GM12874 (cell line): ENCODE data around the gene USP31.

Source experiments
- TF ChIP-seq, protein P1 (sequence below): IDR thresholded peaks from 2 replicates; pipeline ENCODE4 v1.5.1; 2011; ENCODE audit warnings: low read depth, mild to moderate bottlenecking, control low read depth, low read length, moderate library complexity; ENCODE audit not compliant: insufficient read depth

Gene USP31

DNA sequence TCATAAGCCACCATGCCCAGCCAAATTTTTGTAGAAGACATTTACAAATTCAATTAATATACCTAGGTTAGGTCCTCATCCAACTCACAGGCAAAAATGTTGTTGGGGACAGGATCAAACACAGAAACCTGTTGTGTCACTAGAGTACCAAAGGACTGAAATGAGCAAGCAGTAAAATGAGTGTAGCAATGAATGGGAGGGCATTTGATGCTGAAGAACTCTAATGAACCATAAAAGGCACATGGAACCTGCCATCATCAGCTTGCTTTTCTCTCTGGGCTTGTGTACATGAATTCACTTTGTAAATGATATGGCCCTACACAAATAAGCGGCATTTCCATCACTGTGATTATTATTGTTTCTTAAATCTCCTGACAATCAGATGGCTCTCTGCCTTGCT is 17.8 kb downstream of the USP31 start:
- TF ChIP-seq, protein P1, sequence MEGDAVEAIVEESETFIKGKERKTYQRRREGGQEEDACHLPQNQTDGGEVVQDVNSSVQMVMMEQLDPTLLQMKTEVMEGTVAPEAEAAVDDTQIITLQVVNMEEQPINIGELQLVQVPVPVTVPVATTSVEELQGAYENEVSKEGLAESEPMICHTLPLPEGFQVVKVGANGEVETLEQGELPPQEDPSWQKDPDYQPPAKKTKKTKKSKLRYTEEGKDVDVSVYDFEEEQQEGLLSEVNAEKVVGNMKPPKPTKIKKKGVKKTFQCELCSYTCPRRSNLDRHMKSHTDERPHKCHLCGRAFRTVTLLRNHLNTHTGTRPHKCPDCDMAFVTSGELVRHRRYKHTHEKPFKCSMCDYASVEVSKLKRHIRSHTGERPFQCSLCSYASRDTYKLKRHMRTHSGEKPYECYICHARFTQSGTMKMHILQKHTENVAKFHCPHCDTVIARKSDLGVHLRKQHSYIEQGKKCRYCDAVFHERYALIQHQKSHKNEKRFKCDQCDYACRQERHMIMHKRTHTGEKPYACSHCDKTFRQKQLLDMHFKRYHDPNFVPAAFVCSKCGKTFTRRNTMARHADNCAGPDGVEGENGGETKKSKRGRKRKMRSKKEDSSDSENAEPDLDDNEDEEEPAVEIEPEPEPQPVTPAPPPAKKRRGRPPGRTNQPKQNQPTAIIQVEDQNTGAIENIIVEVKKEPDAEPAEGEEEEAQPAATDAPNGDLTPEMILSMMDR: no peak

DNA sequence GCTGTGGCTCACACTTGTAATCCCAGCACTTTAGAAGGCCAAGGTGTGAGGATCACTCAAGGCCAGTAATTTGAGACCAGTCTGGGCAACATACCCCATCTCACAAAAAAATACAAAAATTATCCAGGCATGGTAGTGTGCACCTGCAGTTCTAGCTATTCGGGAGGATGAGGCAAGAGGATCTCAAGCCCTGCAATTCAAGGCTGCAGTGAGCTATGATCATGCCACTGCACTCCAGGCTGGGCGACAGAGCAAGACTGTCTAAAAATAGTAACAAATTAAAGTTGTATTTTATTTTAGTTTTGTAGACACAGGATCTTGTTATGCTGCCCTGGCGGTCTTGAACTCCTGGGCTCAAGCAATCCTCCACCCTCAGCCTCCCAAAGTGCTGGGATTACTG is 18.2 kb downstream of the USP31 start:
- TF ChIP-seq, protein P1: no peak

GRCh38 chr16:23129686-23130085 is 19.6 kb downstream of the USP31 start:
- TF ChIP-seq, protein P1: no peak

DNA sequence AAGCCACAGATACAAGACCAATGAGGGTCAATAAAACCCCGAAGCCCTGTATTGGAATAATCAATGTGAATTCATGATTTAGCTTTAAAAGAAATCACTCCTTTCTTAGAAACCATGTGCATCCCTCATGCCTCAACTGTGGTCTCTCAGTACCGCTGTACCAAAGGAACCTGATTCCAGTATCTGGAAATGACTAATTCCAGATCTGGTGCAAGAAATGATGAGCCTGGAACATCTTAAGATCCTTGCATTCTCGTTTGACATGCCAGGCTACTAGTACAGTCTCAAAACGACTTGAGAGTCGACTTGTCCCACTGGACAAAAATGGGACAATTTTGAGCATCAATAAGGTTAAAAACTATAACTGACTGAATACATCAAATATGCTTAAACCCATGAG is 21.2 kb downstream of the USP31 start:
- TF ChIP-seq, protein P1: no peak

DNA sequence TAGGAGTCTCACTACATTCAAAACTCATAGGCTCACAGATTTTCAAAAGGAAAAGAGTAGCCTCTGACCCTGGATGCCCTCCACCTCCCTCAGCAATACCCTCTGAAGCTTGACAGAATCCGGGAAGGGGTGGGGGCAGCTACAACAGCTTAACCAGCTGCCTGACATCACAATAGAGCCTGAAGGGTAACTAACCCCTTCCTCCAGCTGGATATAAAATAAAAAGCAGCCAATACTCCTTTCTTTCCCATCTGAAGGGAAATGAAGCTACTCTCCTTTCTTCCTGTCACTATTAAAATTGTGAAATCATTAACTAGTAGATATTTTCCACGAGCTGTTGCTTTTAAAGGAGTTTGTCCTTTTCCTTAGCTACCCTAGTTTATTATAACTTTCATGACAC is 24.0 kb downstream of the USP31 start:
- TF ChIP-seq, protein P1: no peak

- TF ChIP-seq, protein P1: no peak
Measured at GRCh38 chr16:23124315-23124714, 24.9 kb downstream of the USP31 start.

- TF ChIP-seq, protein P1: no peak
Measured at GRCh38 chr16:23122144-23122543, 27.1 kb downstream of the USP31 start.

- TF ChIP-seq, protein P1: no peak
Measured at GRCh38 chr16:23121024-23121423, 28.2 kb downstream of the USP31 start.
